PC-3 (cell line): Measurements from ENCODE around the gene METTL9. TPM values are rescaled to one million over a fixed set of nuclear protein-coding genes. Genes with fewer than 3 reads are reported as not detected.

ENCODE experiments used
- ATAC-seq: fragments of 200-7000 bp; cut with Tn5 transposase; 2 replicates; pipeline ENCODE4 v1.9.1; 2020; ENCODE audit warnings: mild to moderate bottlenecking, moderate library complexity
- BruUV-seq: library from RNA; stranded (reverse); fragments of 400-500 nt; replicated peaks from 2 replicates; lab custom pipeline; 2021; lab: Mats Ljungman, UMichigan
- CTCF ChIA-PET: fragments of 300-600 bp; sonication (Branson Sonifier 250); formaldehyde crosslinking; loops from one replicate; lab custom pipeline; 2022; ENCODE audit warnings: antibody characterized with exemption; lab: Charles Lee
- POLR2A ChIA-PET: fragments of 300-600 bp; sonication (Branson Sonifier 250); formaldehyde crosslinking; loops from one replicate; lab custom pipeline; 2022; ENCODE audit warnings: antibody characterized with exemption; ENCODE audit not compliant: unreplicated experiment; lab: Charles Lee
- DNase-seq: peaks from one replicate; pipeline ENCODE4 v3.0.0-alpha.2; 2015
- H2AFZ ChIP-seq: fragments of 300-600 bp; sonication (generic); 2 replicates; pipeline ENCODE4 v1.6.0; 2016; ENCODE audit warnings: antibody characterized with exemption, low read length
- H3F3A ChIP-seq: fragments of 300-600 bp; sonication (generic); one replicate; pipeline ENCODE4 v1.6.0; 2017; ENCODE audit warnings: antibody characterized with exemption, low read length, control low read depth, mild to moderate bottlenecking; ENCODE audit not compliant: unreplicated experiment
- H3K27ac ChIP-seq: fragments of 300-600 bp; sonication (generic); 2 replicates; pipeline ENCODE4 v1.5.1; 2016; ENCODE audit warnings: mild to moderate bottlenecking, low read length
- H3K27me3 ChIP-seq: fragments of 300-600 bp; sonication (generic); 2 replicates; pipeline ENCODE4 v1.6.1; 2016; ENCODE audit warnings: low read length, mixed read lengths
- H3K36me3 ChIP-seq: fragments of 300-600 bp; sonication (generic); 2 replicates; pipeline ENCODE4 v1.6.1; 2016; ENCODE audit warnings: low read depth, mixed run types, low read length, mixed read lengths
- H3K4me1 ChIP-seq: fragments of 300-600 bp; sonication (generic); 2 replicates; pipeline ENCODE4 v1.5.1; 2016; ENCODE audit warnings: low read length; ENCODE audit not compliant: insufficient read depth
- H3K4me2 ChIP-seq: fragments of 300-600 bp; sonication (generic); 2 replicates; pipeline ENCODE4 v1.6.0; 2016; ENCODE audit warnings: low read length
- H3K4me3 ChIP-seq: fragments of 300-600 bp; sonication (generic); 2 replicates; pipeline ENCODE4 v1.5.1; 2016; ENCODE audit warnings: mild to moderate bottlenecking, low read length, mixed read lengths
- H3K79me2 ChIP-seq: fragments of 300-600 bp; sonication (generic); 2 replicates; pipeline ENCODE4 v1.6.1; 2017; ENCODE audit warnings: low read length, mixed read lengths
- H3K9ac ChIP-seq: fragments of 300-600 bp; sonication (generic); 2 replicates; pipeline ENCODE4 v1.6.0; 2016; ENCODE audit warnings: mild to moderate bottlenecking, low read length
- H3K9me2 ChIP-seq: fragments of 300-600 bp; sonication (generic); replicated peaks from 2 replicates; pipeline ENCODE4 v1.6.1; 2016; ENCODE audit warnings: mixed run types, low read length, mixed read lengths
- H3K9me3 ChIP-seq: fragments of 300-600 bp; sonication (generic); 2 replicates; pipeline ENCODE4 v1.6.1; 2016; ENCODE audit warnings: low read length, mixed read lengths
- H4K20me1 ChIP-seq: fragments of 300-600 bp; sonication (generic); 2 replicates; pipeline ENCODE4 v1.6.1; 2016; ENCODE audit warnings: low read length, mixed read lengths
- CTCF ChIP-seq: fragments of 300-600 bp; sonication (generic); conservative IDR thresholded peaks from 2 replicates; pipeline ENCODE4 v1.5.1; 2017; ENCODE audit warnings: antibody characterized with exemption, low read depth, mild to moderate bottlenecking, low read length
- EZH2 ChIP-seq: fragments of 300-600 bp; sonication (generic); IDR thresholded peaks from one replicate; pipeline ENCODE4 v1.6.1; 2017; ENCODE audit warnings: antibody characterized with exemption, mild to moderate bottlenecking, low read length; ENCODE audit not compliant: unreplicated experiment
- EZH2phosphoT487 ChIP-seq: fragments of 300-600 bp; sonication (generic); IDR thresholded peaks from 2 replicates; pipeline ENCODE4 v1.6.1; 2018; ENCODE audit warnings: mild to moderate bottlenecking, antibody characterized with exemption, low read length, borderline replicate concordance
- intact Hi-C: fragments of 100-400 bp; cut with micrococcal nuclease; formaldehyde crosslinking; loops from 2 replicates; pipeline ENCODE4 v1.9.0; 2023
- total RNA-seq: library from RNA; depleted of rRNA; stranded (reverse); fragments of >200 nt; gene quantifications from 2 replicates; pipeline ENCODE4 v1.2.3, GENCODE V29; 2014

METTL9 gene
- total RNA-seq, 1 experiment from 2014 or later = 133 TPM

- H3K4me1 ChIP-seq = no peaks in the 10 kb centered on the region; the same call in 1 of the 2 replicates
- H3K9ac ChIP-seq = no peak overlapping the region
- H3K4me2 ChIP-seq = no peak overlapping the region
- ChIA-PET CTCF (interaction anchor here (0.7 kb wide), 1 partner anchor 20 kb away, joined by 3 read pairs; no protein-coding TSS in a partner anchor), POLR2A (no interaction called here)
- H3K9me2 ChIP-seq = no peaks in the 10 kb centered on the region
- H3K79me2 ChIP-seq = 0 out of 2 replicates have a peak, but pooled peaks cover 6% of the 10 kb centered on the region
- TF ChIP-seq EZH2phosphoT487 (no peak), CTCF (no peak), EZH2 (no peak)
- BruUV-seq = no TSS peak
- no peaks in the 10 kb centered on the region for H3K9me3 ChIP-seq
- H3K4me3 ChIP-seq = no peak overlapping the region
- no peak overlapping the region for H2AFZ ChIP-seq
- no peaks in the 10 kb centered on the region for H3K27me3 ChIP-seq
- no peaks in the 10 kb centered on the region for H4K20me1 ChIP-seq
- intact Hi-C loops = no loop called here
- peaks cover 2% of the 10 kb centered on the region for H3K36me3 ChIP-seq
- no peak overlapping the region for H3K27ac ChIP-seq
- ATAC-seq (no peak), DNase-seq (no peak)
- no peaks in the 10 kb centered on the region for H3F3A ChIP-seq
Measured at GRCh38 chr16:21645261-21645721, 45.9 kb downstream of the METTL9 start.

- intact Hi-C loops = no loop called here
- 0 out of 2 replicates have a peak, but pooled peaks cover 3% of the 10 kb centered on the region for H3K79me2 ChIP-seq
- H2AFZ ChIP-seq = no peak overlapping the region
- H3K4me2 ChIP-seq = no peak overlapping the region
- H3K27ac ChIP-seq = no peak overlapping the region
- CTCF ChIA-PET = interaction anchor here (0.6 kb wide), 1 partner anchor 11 kb away, joined by 3 read pairs; no protein-coding TSS in a partner anchor
- peaks cover 2% of the 10 kb centered on the region; the same call in 1 of the 2 replicates for H3K36me3 ChIP-seq
- no peaks in the 10 kb centered on the region for H3K27me3 ChIP-seq
- no TSS peak for BruUV-seq
- H3K9ac ChIP-seq = no peak overlapping the region
- H3K4me3 ChIP-seq = no peak overlapping the region
- TF ChIP-seq CTCF (no peak), EZH2 (no peak), EZH2phosphoT487 (no peak)
- H3K9me2 ChIP-seq = no peaks in the 10 kb centered on the region
- H3K4me1 ChIP-seq = no peaks in the 10 kb centered on the region
- ATAC-seq (no peak), DNase-seq (no peak)
- no peaks in the 10 kb centered on the region for H3K9me3 ChIP-seq
- no peaks in the 10 kb centered on the region for H4K20me1 ChIP-seq
- H3F3A ChIP-seq = no peaks in the 10 kb centered on the region
- POLR2A ChIA-PET = no interaction called here
Measured at GRCh38 chr16:21646091-21646490, 46.7 kb downstream of the METTL9 start.

GRCh38 chr16:21646721-21647561 is 47.6 kb downstream of the METTL9 start:
- TF ChIP-seq EZH2phosphoT487 (no peak), CTCF (no peak), EZH2 (no peak)
- no peaks in the 10 kb centered on the region for H3K9me2 ChIP-seq
- no peaks in the 10 kb centered on the region for H3K79me2 ChIP-seq
- ChIA-PET POLR2A (no interaction called here), CTCF (interaction anchor here (0.6 kb wide), 1 partner anchor 11 kb away, joined by 3 read pairs; no protein-coding TSS in a partner anchor)
- H4K20me1 ChIP-seq = no peaks in the 10 kb centered on the region
- no peak overlapping the region for H3K4me3 ChIP-seq
- no peaks in the 10 kb centered on the region for H3K9me3 ChIP-seq
- H3K27ac ChIP-seq = no peak overlapping the region
- no peak for ATAC-seq
- no peaks in the 10 kb centered on the region for H3F3A ChIP-seq
- no peak overlapping the region for H3K9ac ChIP-seq
- DNase-seq = no peak
- H2AFZ ChIP-seq = no peak overlapping the region
- peaks cover 2% of the 10 kb centered on the region; the same call in 1 of the 2 replicates for H3K36me3 ChIP-seq
- H3K4me2 ChIP-seq = no peak overlapping the region
- H3K27me3 ChIP-seq = no peaks in the 10 kb centered on the region
- no TSS peak for BruUV-seq
- no peaks in the 10 kb centered on the region for H3K4me1 ChIP-seq
- intact Hi-C loops = no loop called here
